GM12874 (cell line): ENCODE data around the gene PDHX.

Experiments
- CTCF ChIP-seq: IDR thresholded peaks from 2 replicates; pipeline ENCODE4 v1.5.1; 2011; ENCODE audit warnings: low read depth, mild to moderate bottlenecking, control low read depth, low read length, moderate library complexity; ENCODE audit not compliant: insufficient read depth

The PDHX gene

GRCh38 chr11:35009944-35010342 lies 93.5 kb downstream of the PDHX start:
- TF ChIP-seq CTCF: no peak

- no peak for TF ChIP-seq CTCF
Observed at GRCh38 chr11:35010654-35011053, 94.2 kb downstream of the PDHX start.

GRCh38 chr11:35011389-35011788 lies 95.0 kb downstream of the PDHX start:
- no peak for TF ChIP-seq CTCF

GRCh38 chr11:35011944-35012343 lies 95.5 kb downstream of the PDHX start:
- TF ChIP-seq CTCF: no peak

- no peak for TF ChIP-seq CTCF
Observed at GRCh38 chr11:35012467-35013191, 96.2 kb downstream of the PDHX start.

GRCh38 chr11:35013514-35014233 lies 97.3 kb downstream of the PDHX start:
- no peak for TF ChIP-seq CTCF

GRCh38 chr11:35014346-35014745 lies 97.9 kb downstream of the PDHX start:
- no peak for TF ChIP-seq CTCF
